ES-I3 (cell line): ENCODE measurements around the gene BGLAP.
"Not testable (repeated sequence)": the region's sequence is repeated elsewhere in the genome, so short reads cannot be mapped to it uniquely, and the experiment has no call there.

Experiments used
- H3K36me3 ChIP-seq: 2 replicates; pipeline ENCODE4 v1.6.1; 2013; ENCODE audit warnings: mild to moderate bottlenecking, low read length, control low read depth, moderate library complexity; ENCODE audit not compliant: insufficient read depth
- H3K4me1 ChIP-seq: 2 replicates; pipeline ENCODE4 v1.6.1; 2013; ENCODE audit warnings: mild to moderate bottlenecking, control low read depth, low read length; ENCODE audit not compliant: insufficient read depth
- H3K9ac ChIP-seq: 2 replicates; pipeline ENCODE4 v1.6.1; 2013; ENCODE audit warnings: low read depth, mild to moderate bottlenecking, low read length, moderate library complexity
- H3K9me3 ChIP-seq: 2 replicates; pipeline ENCODE4 v1.6.1; 2013; ENCODE audit warnings: mild to moderate bottlenecking, low read length, moderate library complexity; ENCODE audit not compliant: control insufficient read depth, insufficient read depth

Gene BGLAP

GRCh38 chr1:156214024-156214748 lies 27.8 kb upstream of the BGLAP start:
- H3K4me1 ChIP-seq = peaks cover 4% of the 10 kb centered on the region; the same call in 1 of the 2 replicates
- H3K9me3 ChIP-seq = no peaks in the 10 kb centered on the region
- H3K36me3 ChIP-seq = no peaks in the 10 kb centered on the region; the same call in 1 of the 2 replicates
- H3K9ac ChIP-seq = no peak overlapping the region; the same call in 1 of the 2 replicates

- not testable (repeated sequence) for H3K4me1 ChIP-seq, H3K9me3 ChIP-seq, H3K36me3 ChIP-seq, H3K9ac ChIP-seq
Measured at GRCh38 chr1:156216361-156217086, 25.5 kb upstream of the BGLAP start.

GRCh38 chr1:156217871-156218270 lies 24.1 kb upstream of the BGLAP start:
- Histone ChIP-seq H3K9me3 (no peaks in the 10 kb centered on the region), H3K9ac (no peak overlapping the region), H3K36me3 (no peaks in the 10 kb centered on the region; the same call in 1 of the 2 replicates), H3K4me1 (peaks cover 4% of the 10 kb centered on the region; the same call in 1 of the 2 replicates)

GRCh38 chr1:156220226-156220625 lies 21.8 kb upstream of the BGLAP start:
- no peaks in the 10 kb centered on the region; the same call in 1 of the 2 replicates for H3K36me3 ChIP-seq
- no peaks in the 10 kb centered on the region for H3K4me1 ChIP-seq
- H3K9me3 ChIP-seq = no peaks in the 10 kb centered on the region
- H3K9ac ChIP-seq = no peak overlapping the region

GRCh38 chr1:156221986-156222692 lies 19.8 kb upstream of the BGLAP start:
- H3K36me3 ChIP-seq = peaks cover 5% of the 10 kb centered on the region; the same call in 1 of the 2 replicates
- H3K9me3 ChIP-seq = no peaks in the 10 kb centered on the region
- H3K4me1 ChIP-seq = no peaks in the 10 kb centered on the region
- no peak overlapping the region for H3K9ac ChIP-seq

- Histone ChIP-seq H3K9me3 (no peaks in the 10 kb centered on the region), H3K4me1 (no peaks in the 10 kb centered on the region), H3K36me3 (peaks cover 5% of the 10 kb centered on the region; the same call in 1 of the 2 replicates), H3K9ac (no peak overlapping the region)
Measured at GRCh38 chr1:156225677-156226014, 16.3 kb upstream of the BGLAP start.

GRCh38 chr1:156226116-156226538 lies 15.9 kb upstream of the BGLAP start:
- Histone ChIP-seq H3K36me3 (peaks cover 5% of the 10 kb centered on the region; the same call in 1 of the 2 replicates), H3K9ac (no peak overlapping the region)

GRCh38 chr1:156226782-156227181 lies 15.2 kb upstream of the BGLAP start:
- Histone ChIP-seq H3K36me3 (peaks cover 5% of the 10 kb centered on the region; the same call in 1 of the 2 replicates), H3K9me3 (no peaks in the 10 kb centered on the region)

More at GRCh38 chr1:156226116-156226538, 15.9 kb upstream of the BGLAP start:
- no peaks in the 10 kb centered on the region for H3K9me3 ChIP-seq
- H3K4me1 ChIP-seq = no peaks in the 10 kb centered on the region

GRCh38 chr1:156228501-156228900 lies 13.5 kb upstream of the BGLAP start:
- H3K9me3 ChIP-seq = no peaks in the 10 kb centered on the region
- H3K9ac ChIP-seq = no peak overlapping the region
- H3K4me1 ChIP-seq = 0 out of 2 replicates have a peak, but pooled peaks cover 5% of the 10 kb centered on the region
- 0 out of 2 replicates have a peak, but pooled peaks cover 5% of the 10 kb centered on the region for H3K36me3 ChIP-seq

More at GRCh38 chr1:156226782-156227181, 15.2 kb upstream of the BGLAP start:
- Histone ChIP-seq H3K9ac (no peak overlapping the region), H3K4me1 (no peaks in the 10 kb centered on the region)

GRCh38 chr1:156229809-156230472 lies 12.0 kb upstream of the BGLAP start:
- no peak overlapping the region for H3K9ac ChIP-seq
- 0 out of 2 replicates have a peak, but pooled peaks cover 5% of the 10 kb centered on the region for H3K36me3 ChIP-seq
- H3K4me1 ChIP-seq = 0 out of 2 replicates have a peak, but pooled peaks cover 5% of the 10 kb centered on the region
- H3K9me3 ChIP-seq = no peaks in the 10 kb centered on the region

- H3K9ac ChIP-seq = no peak overlapping the region
Measured at GRCh38 chr1:156230473-156230837, 11.5 kb upstream of the BGLAP start.

GRCh38 chr1:156232201-156232894 lies 9.6 kb upstream of the BGLAP start:
- Histone ChIP-seq H3K9ac (no peak overlapping the region), H3K36me3 (0 out of 2 replicates have a peak, but pooled peaks cover 5% of the 10 kb centered on the region), H3K9me3 (no peaks in the 10 kb centered on the region), H3K4me1 (0 out of 2 replicates have a peak, but pooled peaks cover 5% of the 10 kb centered on the region)

More at GRCh38 chr1:156230473-156230837, 11.5 kb upstream of the BGLAP start:
- Histone ChIP-seq H3K4me1 (0 out of 2 replicates have a peak, but pooled peaks cover 5% of the 10 kb centered on the region), H3K36me3 (0 out of 2 replicates have a peak, but pooled peaks cover 5% of the 10 kb centered on the region), H3K9me3 (no peaks in the 10 kb centered on the region)

GRCh38 chr1:156233426-156234127 lies 8.4 kb upstream of the BGLAP start:
- no peak overlapping the region for H3K9ac ChIP-seq
- H3K36me3 ChIP-seq = peaks cover 8% of the 10 kb centered on the region; the same call in 1 of the 2 replicates
- H3K9me3 ChIP-seq = no peaks in the 10 kb centered on the region
- 0 out of 2 replicates have a peak, but pooled peaks cover 5% of the 10 kb centered on the region for H3K4me1 ChIP-seq
